Common myeloid progenitor, CD34-positive (primary cell): ENCODE data around the gene MRO.
"Not testable (repeated sequence)": the region's sequence is repeated elsewhere in the genome, so short reads cannot be mapped to it uniquely, and the experiment has no call there.

ENCODE experiments used
- CTCF ChIA-PET: fragments of 350-600 bp; sonication (Branson Sonifier 250); formaldehyde crosslinking; loops from one replicate; lab custom pipeline; 2021; ENCODE audit warnings: antibody characterized with exemption; lab: Charles Lee
- POLR2A ChIA-PET: fragments of 350-600 bp; sonication (Branson Sonifier 250); formaldehyde crosslinking; loops from one replicate; lab custom pipeline; 2021; ENCODE audit warnings: antibody characterized with exemption; lab: Charles Lee
- DNase-seq, 3 donors: peaks; one replicate each; pipeline versions ENCODE4 v3.0.0 to v3.0.0-alpha.2; 2013
- H3K27ac ChIP-seq, 2 experiments: 1 replicate in 1 of 2; 2 replicates in 1 of 2; pipeline ENCODE4 v1.7.0; 2013; ENCODE audit warnings: inconsistent platforms in 2 of 2, low read length in 2 of 2, mild to moderate bottlenecking in 2 of 2, low read depth in 1 of 2, moderate library complexity in 1 of 2; ENCODE audit not compliant: severe bottlenecking in 2 of 2, insufficient read depth in 1 of 2, poor library complexity in 1 of 2
- H3K27me3 ChIP-seq, 5 experiments: replicated peaks in 2 of 5; 1 replicate in 3 of 5; 2 replicates in 2 of 5; pipeline versions ENCODE4 v1.6.1 to v1.7.0; 2013; ENCODE audit warnings: low read length in 4 of 5, mild to moderate bottlenecking in 2 of 5, moderate library complexity in 2 of 5, inconsistent platforms in 1 of 5; ENCODE audit not compliant: insufficient read depth in 5 of 5, control insufficient read depth in 4 of 5
- H3K36me3 ChIP-seq, 4 experiments: 1 replicate in 2 of 4; 2 replicates in 2 of 4; pipeline versions ENCODE4 v1.6.1 to v1.7.0; 2013; ENCODE audit warnings: low read length in 3 of 4, control low read depth in 1 of 4, mild to moderate bottlenecking in 1 of 4; ENCODE audit not compliant: control insufficient read depth in 4 of 4, insufficient read depth in 4 of 4
- H3K4me1 ChIP-seq, 4 experiments: 1 replicate in 3 of 4; 2 replicates in 1 of 4; pipeline versions ENCODE4 v1.6.1 to v1.7.1; 2013; ENCODE audit warnings: low read length in 3 of 4, mild to moderate bottlenecking in 3 of 4, control low read depth in 1 of 4, inconsistent platforms in 1 of 4, moderate library complexity in 1 of 4; ENCODE audit not compliant: control insufficient read depth in 4 of 4, insufficient read depth in 4 of 4; ENCODE audit errors: control extremely low read depth in 1 of 4
- H3K4me3 ChIP-seq, 7 experiments: 1 replicate in 4 of 7; 2 replicates in 3 of 7; pipeline versions ENCODE4 v1.5.1 to v1.7.0; 2013; ENCODE audit warnings: mild to moderate bottlenecking in 7 of 7, low read length in 6 of 7, moderate library complexity in 6 of 7, inconsistent platforms in 2 of 7, low read depth in 2 of 7, control low read depth in 1 of 7; ENCODE audit not compliant: insufficient read depth in 4 of 7, control insufficient read depth in 1 of 7; ENCODE audit errors: extremely low read depth in 1 of 7
- H3K9me3 ChIP-seq, 5 experiments: 1 replicate in 4 of 5; 2 replicates in 1 of 5; pipeline versions ENCODE4 v1.6.1 to v1.7.1; 2013; ENCODE audit warnings: low read length in 4 of 5, mild to moderate bottlenecking in 2 of 5, inconsistent platforms in 1 of 5, low read depth in 1 of 5, moderate library complexity in 1 of 5; ENCODE audit not compliant: control insufficient read depth in 4 of 5, insufficient read depth in 2 of 5; ENCODE audit errors: control extremely low read depth in 1 of 5
- WGBS: methylation state at CpG from one replicate; pipeline ENCODE4 v1.1.5; 2013; ENCODE audit not compliant: insufficient coverage; 5-methylcytosine and 5-hydroxymethylcytosine counted together

The MRO gene

GRCh38 chr18:50790948-50791347, 28.9 kb downstream of the MRO start:
- POLR2A ChIA-PET: no interaction called here
- DNase-seq: no peak
- CTCF ChIA-PET: no interaction called here
- Histone ChIP-seq H3K4me3 (no peak overlapping the region), H3K27ac (no peak overlapping the region), H3K4me1 (no peaks in the 10 kb centered on the region), H3K9me3 (no peaks in the 10 kb centered on the region), H3K36me3 (no peaks in the 10 kb centered on the region), H3K27me3 (peaks cover 0 to 4% (median 0%) of the 10 kb centered on the region in 5 experiments)
- 100% methylated on average over 1 of the region's 3 CpGs for WGBS

- Histone ChIP-seq H3K9me3 (no peaks in the 10 kb centered on the region), H3K27ac (no peak overlapping the region), H3K36me3 (no peaks in the 10 kb centered on the region), H3K4me3 (no peak overlapping the region), H3K4me1 (no peaks in the 10 kb centered on the region), H3K27me3 (peaks cover 0 to 4% (median 0%) of the 10 kb centered on the region in 5 experiments)
- CTCF ChIA-PET: no interaction called here
- no peak for DNase-seq
- POLR2A ChIA-PET: no interaction called here
- 77% methylated on average over 4 of the region's 4 CpGs for WGBS
These were observed 29.6 kb downstream of the MRO start for GRCh38 chr18:50790241-50790640.

- no peak for DNase-seq
- CTCF ChIA-PET: no interaction called here
- Histone ChIP-seq H3K36me3 (no peaks in the 10 kb centered on the region), H3K4me1 (no peaks in the 10 kb centered on the region), H3K4me3 (no peak overlapping the region), H3K27me3 (peaks cover 0 to 2% (median 0%) of the 10 kb centered on the region in 5 experiments), H3K27ac (no peak overlapping the region), H3K9me3 (no peaks in the 10 kb centered on the region)
- WGBS: 95% methylated on average over 5 of the region's 6 CpGs
- POLR2A ChIA-PET: interaction anchor here (0.6 kb wide), 1 partner anchor 9 kb away, joined by 3 read pairs; no protein-coding TSS in a partner anchor
These were observed 31.5 kb downstream of the MRO start for GRCh38 chr18:50788284-50788683.

GRCh38 chr18:50786864-50787263, 33.0 kb downstream of the MRO start:
- Histone ChIP-seq H3K27ac (no peak overlapping the region), H3K4me1 (no peaks in the 10 kb centered on the region), H3K36me3 (no peaks in the 10 kb centered on the region), H3K27me3 (peaks cover 0 to 2% (median 0%) of the 10 kb centered on the region in 5 experiments), H3K9me3 (no peaks in the 10 kb centered on the region), H3K4me3 (no peak overlapping the region)
- 83% methylated on average over 1 of the region's 3 CpGs for WGBS
- ChIA-PET CTCF (no interaction called here), POLR2A (no interaction called here)
- DNase-seq: no peak

GRCh38 chr18:50783553-50783952, 36.3 kb downstream of the MRO start:
- DNase-seq: no peak
- 80% methylated on average over 2 of the region's 3 CpGs for WGBS
- Histone ChIP-seq H3K36me3 (no peaks in the 10 kb centered on the region), H3K27me3 (peaks cover 0 to 4% (median 0%) of the 10 kb centered on the region in 5 experiments), H3K4me3 (no peak overlapping the region), H3K9me3 (peaks cover 0 to 1% (median 0%) of the 10 kb centered on the region in 5 experiments), H3K27ac (no peak overlapping the region), H3K4me1 (no peaks in the 10 kb centered on the region)
- ChIA-PET CTCF (no interaction called here), POLR2A (no interaction called here)

- CTCF ChIA-PET: not testable (repeated sequence)
- WGBS: 100% methylated on average over 2 of the region's 3 CpGs
These were observed 40.8 kb downstream of the MRO start for GRCh38 chr18:50779021-50779420.

GRCh38 chr18:50776383-50776782, 43.4 kb downstream of the MRO start:
- no peak overlapping the region for H3K4me3 ChIP-seq
- ChIA-PET CTCF (no interaction called here), POLR2A (no interaction called here)
- no peak overlapping the region for H3K27ac ChIP-seq
- peaks cover 0 to 4% (median 2%) of the 10 kb centered on the region in 5 experiments for H3K27me3 ChIP-seq
- no peaks in the 10 kb centered on the region for H3K4me1 ChIP-seq
- H3K36me3 ChIP-seq: no peaks in the 10 kb centered on the region
- H3K9me3 ChIP-seq: peaks cover 0 to 8% (median 1%) of the 10 kb centered on the region in 5 experiments
- DNase-seq: no peak
- 100% methylated on average over 2 of the region's 4 CpGs for WGBS

More at GRCh38 chr18:50779021-50779420, 40.8 kb downstream of the MRO start:
- not testable (repeated sequence) for H3K4me1 ChIP-seq, DNase-seq, H3K27me3 ChIP-seq, H3K36me3 ChIP-seq, H3K9me3 ChIP-seq, H3K4me3 ChIP-seq, H3K27ac ChIP-seq
- POLR2A ChIA-PET: interaction anchor here (0.6 kb wide), 1 partner anchor 9 kb away, joined by 3 read pairs; no protein-coding TSS in a partner anchor
